ENCODE results near the gene DNER. TPM values are rescaled to one million over a fixed set of nuclear protein-coding genes. Genes with fewer than 3 reads are reported as not detected.

The DNER gene
- total and polyA plus RNA-seq, 8 donors = 0.06 to 2.4 (median 1.9) TPM

DNA sequence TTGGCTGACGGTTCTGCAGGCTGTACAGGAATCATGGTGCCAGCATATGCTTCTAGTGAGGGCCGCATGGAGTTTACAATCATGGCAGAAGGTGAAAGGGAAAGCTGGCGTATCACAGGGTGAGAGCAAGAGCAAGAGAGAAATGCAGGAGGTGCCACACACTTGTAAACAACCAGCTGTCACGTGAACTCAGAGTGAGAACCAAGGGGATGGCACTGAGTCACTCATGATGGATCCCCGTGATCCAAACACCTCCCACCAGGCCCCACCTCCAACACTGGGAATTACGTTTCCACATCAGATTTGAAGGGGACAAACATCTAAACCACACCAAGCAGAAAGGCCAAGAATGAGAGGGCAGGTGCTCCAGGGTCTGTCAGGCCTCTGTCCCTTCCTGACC, 258.3 kb downstream of the DNER start:
- Histone ChIP-seq H3K27ac (no peak overlapping the region), H3K4me3 (no peak overlapping the region), H3K9me3 (no peaks in the 10 kb centered on the region), H3K4me1 (no peaks in the 10 kb centered on the region), H3K36me3 (no peaks in the 10 kb centered on the region), H3K27me3 (no peaks in the 10 kb centered on the region)
- ATAC-seq = no peak
- no peak for TF ChIP-seq CTCF (IDR thresholded peaks at IDR 0.05)
- no peak for DNase-seq
- intact Hi-C loops (cut with DNase I) = no loop called here

GRCh38 chr2:229454934-229455631, 259.3 kb downstream of the DNER start:
- TF ChIP-seq CTCF (IDR thresholded peaks at IDR 0.05) = no peak
- Histone ChIP-seq H3K27ac (no peak overlapping the region), H3K9me3 (no peaks in the 10 kb centered on the region), H3K36me3 (no peaks in the 10 kb centered on the region), H3K27me3 (no peaks in the 10 kb centered on the region), H3K4me1 (no peaks in the 10 kb centered on the region), H3K4me3 (no peak overlapping the region)
- intact Hi-C loops (cut with DNase I) = no loop called here
- DNase-seq = no peak
- ATAC-seq = peak; percentile 57

GRCh38 chr2:229453230-229453629, 261.1 kb downstream of the DNER start:
- H3K4me3 ChIP-seq = no peak overlapping the region
- H3K27ac ChIP-seq = no peak overlapping the region
- no peaks in the 10 kb centered on the region for H3K36me3 ChIP-seq
- H3K4me1 ChIP-seq = no peaks in the 10 kb centered on the region
- ATAC-seq (no peak), DNase-seq (no peak)
- H3K27me3 ChIP-seq = no peaks in the 10 kb centered on the region
- intact Hi-C loops (cut with DNase I) = no loop called here
- H3K9me3 ChIP-seq = no peaks in the 10 kb centered on the region
- TF ChIP-seq CTCF (IDR thresholded peaks at IDR 0.05) = no peak

DNA sequence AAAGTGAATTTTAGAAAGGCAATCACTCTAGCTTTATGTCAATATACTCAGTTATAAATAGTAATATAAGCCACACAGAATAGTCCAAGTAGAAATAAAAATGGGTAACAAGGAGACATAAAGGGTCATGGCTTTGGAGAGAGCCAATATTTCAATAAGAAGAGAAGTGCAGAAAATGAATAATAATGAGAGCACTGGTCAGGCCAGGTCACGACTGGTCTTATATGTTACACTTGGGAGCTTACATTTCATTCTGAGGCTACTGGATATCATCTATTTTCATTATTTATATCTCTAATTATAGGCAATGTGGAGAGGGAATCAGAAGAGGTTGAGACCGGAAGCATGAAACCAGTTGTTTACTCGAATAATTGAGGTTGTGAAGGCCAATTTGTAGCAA, 262.5 kb downstream of the DNER start:
- Histone ChIP-seq H3K4me3 (no peak overlapping the region), H3K27me3 (no peaks in the 10 kb centered on the region), H3K4me1 (no peaks in the 10 kb centered on the region), H3K27ac (no peak overlapping the region), H3K9me3 (no peaks in the 10 kb centered on the region), H3K36me3 (no peaks in the 10 kb centered on the region)
- intact Hi-C loops (cut with DNase I) = no loop called here
- no peak for TF ChIP-seq CTCF (IDR thresholded peaks at IDR 0.05)
- DNase-seq = no peak
- no peak for ATAC-seq

DNA sequence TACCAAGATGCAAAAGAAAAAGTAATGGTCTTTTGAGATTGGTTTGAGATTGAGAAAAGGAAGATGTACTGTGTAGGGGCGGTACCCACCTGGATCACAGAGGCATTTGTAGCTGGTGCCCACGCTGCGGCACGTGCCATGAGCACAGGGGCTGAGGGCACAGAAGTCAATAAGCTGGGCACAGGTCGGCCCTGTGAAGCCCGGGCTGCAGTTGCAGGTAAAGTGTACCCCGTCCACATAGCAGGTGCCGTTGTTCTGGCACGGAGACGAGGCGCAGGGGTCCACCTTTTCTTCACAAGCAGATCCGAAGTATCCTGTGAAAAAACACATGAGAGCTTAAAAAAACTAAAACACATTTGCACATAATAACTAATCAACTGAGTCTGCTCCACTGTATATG, 267.1 kb downstream of the DNER start:
- no peak for ATAC-seq
- DNase-seq = peak in 1 of 4 donors; percentile 68
- Histone ChIP-seq H3K36me3 (no peaks in the 10 kb centered on the region), H3K27ac (no peak overlapping the region), H3K4me3 (no peak overlapping the region), H3K4me1 (peaks cover 4 to 14% of the 10 kb centered on the region in 2 donors), H3K27me3 (no peaks in the 10 kb centered on the region), H3K9me3 (no peaks in the 10 kb centered on the region)
- TF ChIP-seq CTCF (IDR thresholded peaks at IDR 0.05) = no peak
- intact Hi-C loops (cut with DNase I) = no loop called here
